Measurements from ENCODE around the gene LCA5L. TPM values are rescaled to one million over a fixed set of nuclear protein-coding genes. Genes with fewer than 3 reads are reported as not detected.
A peak's percentile ranks its signal among the peaks of the same experiment; 100 is the strongest.

LCA5L gene
- total and polyA plus RNA-seq, 2 of the 13 experiments (the other 11 are each of a cell fraction or from before 2014, with no cell fraction given): 0.13 to 0.55 TPM

GRCh38 chr21:39379986-39380891, 65.3 kb downstream of the LCA5L start (continued):
- no peak for TF ChIP-seq ZBTB40 (IDR thresholded peaks at IDR 0.05)
- TF ChIP-seq ZBTB40 (CRISPR knock-in tag; IDR thresholded peaks at IDR 0.05): no peak; the same call in 1 of the 2 replicates
- TF ChIP-seq DDIT3 (CRISPR knock-in tag; IDR thresholded peaks at IDR 0.05): no peak
- 0 out of 2 replicates have a peak, but pooled peaks have one; percentile 38 for TF ChIP-seq ZSCAN29 (CRISPR knock-in tag; conservative IDR thresholded peaks at IDR 0.05)
- TF ChIP-seq ZUFSP (CRISPR knock-in tag; IDR thresholded peaks at IDR 0.05; ENCODE audit: borderline replicate concordance): no peak
- TF ChIP-seq ZNF550 (CRISPR knock-in tag; IDR thresholded peaks at IDR 0.05; ENCODE audit: borderline replicate concordance): no peak
- 0 out of 2 replicates have a peak, but pooled peaks have one; percentile 35 for TF ChIP-seq ZFP41 (CRISPR knock-in tag; IDR thresholded peaks at IDR 0.05; ENCODE audit: borderline replicate concordance)
- TF ChIP-seq ZNF343 (CRISPR knock-in tag; IDR thresholded peaks at IDR 0.05): no peak
- peak; percentile 29; the same call in 1 of the 2 replicates for TF ChIP-seq SPEN (CRISPR knock-in tag; IDR thresholded peaks at IDR 0.05; ENCODE audit: low read depth)
- TF ChIP-seq TEAD3 (CRISPR knock-in tag; optimal IDR thresholded peaks at IDR 0.05; ENCODE audit: borderline replicate concordance): peak; percentile 40
- TF ChIP-seq, protein P1, sequence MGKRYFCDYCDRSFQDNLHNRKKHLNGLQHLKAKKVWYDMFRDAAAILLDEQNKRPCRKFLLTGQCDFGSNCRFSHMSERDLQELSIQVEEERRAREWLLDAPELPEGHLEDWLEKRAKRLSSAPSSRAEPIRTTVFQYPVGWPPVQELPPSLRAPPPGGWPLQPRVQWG (CRISPR knock-in tag; IDR thresholded peaks at IDR 0.05; ENCODE audit: borderline replicate concordance, low read depth): no peak
- no peak for TF ChIP-seq ATF7 (IDR thresholded peaks at IDR 0.05)
- TF ChIP-seq ATF7 (CRISPR knock-in tag; IDR thresholded peaks at IDR 0.05): no peak
- TF ChIP-seq ZNF30 (CRISPR knock-in tag; IDR thresholded peaks at IDR 0.05): no peak
- TF ChIP-seq SMAD3 (CRISPR knock-in tag; IDR thresholded peaks at IDR 0.05): 0 out of 2 replicates have a peak, but pooled peaks have one; percentile 47
